GM10266 (cell line): Measurements from ENCODE around the gene MICAL2.

Source experiments
- DNase-seq: peaks from one replicate; pipeline ENCODE4 v3.0.0; 2012; ENCODE audit errors: extremely low spot score
- TF ChIP-seq, protein P1 (sequence below): IDR thresholded peaks from 2 replicates; pipeline ENCODE4 v1.5.1; 2012; ENCODE audit warnings: mild to moderate bottlenecking, low read depth; ENCODE audit not compliant: control insufficient read depth, insufficient read depth; ENCODE audit errors: missing control alignments

MICAL2 gene

DNA sequence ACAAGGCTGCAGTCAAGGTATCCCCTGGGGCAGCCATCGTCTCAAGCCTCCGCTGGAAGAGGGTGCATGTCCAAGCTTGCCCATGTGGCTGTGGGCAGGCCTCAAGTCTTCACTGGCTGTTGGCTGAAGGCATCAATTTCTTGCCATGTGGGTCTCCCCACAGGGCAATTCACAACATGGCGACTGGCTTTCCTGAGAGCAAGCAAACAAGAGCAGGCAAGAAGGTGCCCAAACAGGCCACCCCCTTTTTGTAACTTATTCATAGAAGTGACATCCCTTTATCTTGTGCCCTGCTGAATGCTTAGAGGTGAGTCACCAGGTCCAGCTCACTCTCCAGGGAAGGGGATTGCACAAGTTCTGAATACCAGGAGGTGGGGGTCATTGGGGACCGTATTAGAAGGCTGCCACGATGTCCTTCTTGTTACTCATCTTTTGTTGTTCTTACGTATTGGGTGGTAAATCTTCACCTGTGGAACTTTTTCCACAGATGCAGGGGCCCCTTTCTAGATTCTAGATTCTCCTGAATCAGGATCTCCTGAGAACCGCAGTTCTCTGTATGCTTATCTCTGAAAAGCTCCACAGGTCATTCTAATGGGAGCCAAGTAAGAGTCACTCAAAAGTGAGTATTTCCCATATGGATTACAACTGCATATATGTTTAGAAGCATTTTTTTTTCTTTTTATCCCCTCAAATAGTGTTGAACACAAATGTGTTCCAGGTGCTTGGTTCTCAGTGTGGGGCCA, 44.2 kb upstream of the MICAL2 start:
- TF ChIP-seq, protein P1, sequence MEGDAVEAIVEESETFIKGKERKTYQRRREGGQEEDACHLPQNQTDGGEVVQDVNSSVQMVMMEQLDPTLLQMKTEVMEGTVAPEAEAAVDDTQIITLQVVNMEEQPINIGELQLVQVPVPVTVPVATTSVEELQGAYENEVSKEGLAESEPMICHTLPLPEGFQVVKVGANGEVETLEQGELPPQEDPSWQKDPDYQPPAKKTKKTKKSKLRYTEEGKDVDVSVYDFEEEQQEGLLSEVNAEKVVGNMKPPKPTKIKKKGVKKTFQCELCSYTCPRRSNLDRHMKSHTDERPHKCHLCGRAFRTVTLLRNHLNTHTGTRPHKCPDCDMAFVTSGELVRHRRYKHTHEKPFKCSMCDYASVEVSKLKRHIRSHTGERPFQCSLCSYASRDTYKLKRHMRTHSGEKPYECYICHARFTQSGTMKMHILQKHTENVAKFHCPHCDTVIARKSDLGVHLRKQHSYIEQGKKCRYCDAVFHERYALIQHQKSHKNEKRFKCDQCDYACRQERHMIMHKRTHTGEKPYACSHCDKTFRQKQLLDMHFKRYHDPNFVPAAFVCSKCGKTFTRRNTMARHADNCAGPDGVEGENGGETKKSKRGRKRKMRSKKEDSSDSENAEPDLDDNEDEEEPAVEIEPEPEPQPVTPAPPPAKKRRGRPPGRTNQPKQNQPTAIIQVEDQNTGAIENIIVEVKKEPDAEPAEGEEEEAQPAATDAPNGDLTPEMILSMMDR = no peak
- no peak for DNase-seq

DNA sequence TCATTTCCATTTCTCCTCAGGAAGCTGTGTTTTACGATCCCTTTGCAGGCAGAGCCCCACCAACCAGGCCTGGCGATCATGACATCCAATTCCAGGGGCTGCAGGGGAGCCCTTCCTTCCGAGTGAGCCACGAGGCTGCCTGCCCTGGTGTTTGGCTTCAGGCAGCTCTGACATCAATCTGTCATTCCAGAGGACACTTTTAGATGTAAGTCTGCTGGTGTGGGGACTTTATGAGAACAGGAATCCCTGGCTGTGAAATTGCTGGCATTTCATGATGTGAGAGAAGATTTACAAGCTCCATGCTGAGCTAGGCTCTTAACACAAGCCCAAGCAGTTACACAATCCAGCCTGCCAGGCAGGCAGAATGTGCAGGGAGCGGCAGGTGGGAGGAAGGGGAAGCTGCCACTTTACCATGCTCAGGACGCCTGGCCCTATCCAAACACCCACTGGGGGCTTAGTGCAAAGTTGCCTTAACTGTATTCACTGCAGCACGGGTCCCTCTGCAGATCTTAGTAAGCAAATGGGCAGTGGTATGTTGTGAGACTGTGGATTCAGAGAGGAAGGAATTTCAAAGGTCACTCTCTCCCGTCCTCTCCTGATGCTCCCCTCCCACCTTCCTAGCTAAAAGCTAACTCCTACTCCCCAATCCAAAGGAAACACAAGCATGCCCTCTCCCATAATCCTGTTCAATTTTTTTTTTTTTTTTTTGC, 43.4 kb upstream of the MICAL2 start:
- TF ChIP-seq, protein P1 = no peak

DNA sequence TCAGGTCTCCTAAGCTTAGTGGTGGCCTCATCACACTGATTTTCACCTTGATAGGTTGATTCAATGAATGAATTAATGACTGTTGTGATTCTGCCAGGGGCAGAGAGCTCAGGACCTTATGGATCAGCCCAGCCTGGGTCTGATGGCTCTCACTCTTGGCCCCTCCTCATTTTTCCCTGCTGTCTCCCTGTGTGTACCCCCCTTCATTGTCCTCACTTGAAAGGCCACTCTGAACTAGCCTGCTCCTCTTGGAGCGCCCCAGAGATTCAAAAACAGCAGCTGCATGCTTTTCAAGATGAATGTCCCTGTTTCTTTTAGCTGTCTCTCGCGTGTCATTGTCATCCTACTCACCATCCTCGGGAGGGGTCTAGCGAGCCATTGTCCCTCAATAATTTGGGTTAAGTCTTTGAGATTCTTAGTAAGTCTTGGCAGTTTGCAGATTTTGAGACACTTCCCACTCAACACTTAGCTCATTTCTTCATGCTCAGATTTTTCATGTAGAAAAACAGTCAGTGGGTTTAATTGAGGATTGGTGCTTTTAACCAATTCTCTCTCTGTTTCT, 42.5 kb upstream of the MICAL2 start:
- TF ChIP-seq, protein P1 = no peak
- no peak for DNase-seq

More for the DNA sequence above, 43.4 kb upstream of the MICAL2 start:
- no peak for DNase-seq

DNA sequence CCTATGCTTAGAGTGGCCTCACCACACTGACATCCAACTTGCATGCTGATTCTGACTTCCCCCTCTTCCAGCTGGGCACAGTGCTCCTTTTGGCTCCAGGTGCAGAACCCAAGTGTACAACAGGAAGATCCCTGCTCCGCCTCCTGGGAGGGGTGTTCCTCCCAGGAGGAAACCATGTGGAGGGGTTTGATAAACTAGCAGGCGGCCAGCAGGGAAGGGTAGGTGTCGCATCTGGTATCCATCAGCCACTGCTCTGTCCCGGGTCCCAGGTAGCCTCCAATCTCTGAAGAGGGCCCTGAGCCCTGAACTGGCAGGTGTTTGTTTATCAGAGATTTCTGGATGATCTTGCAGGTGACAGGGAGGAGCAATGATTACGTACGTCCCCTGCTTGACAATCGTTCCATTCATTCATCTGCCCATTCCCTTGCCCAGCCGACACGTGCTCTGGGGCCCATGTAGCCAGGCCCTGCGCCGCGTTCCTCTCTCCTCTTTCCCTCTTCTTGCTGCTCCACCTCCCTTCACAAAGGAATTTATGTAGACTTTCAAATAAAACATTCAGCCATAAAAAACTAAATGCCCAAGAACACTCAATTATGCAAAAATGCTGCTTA, 41.2 kb upstream of the MICAL2 start:
- DNase-seq = no peak
- TF ChIP-seq, protein P1 = no peak

DNA sequence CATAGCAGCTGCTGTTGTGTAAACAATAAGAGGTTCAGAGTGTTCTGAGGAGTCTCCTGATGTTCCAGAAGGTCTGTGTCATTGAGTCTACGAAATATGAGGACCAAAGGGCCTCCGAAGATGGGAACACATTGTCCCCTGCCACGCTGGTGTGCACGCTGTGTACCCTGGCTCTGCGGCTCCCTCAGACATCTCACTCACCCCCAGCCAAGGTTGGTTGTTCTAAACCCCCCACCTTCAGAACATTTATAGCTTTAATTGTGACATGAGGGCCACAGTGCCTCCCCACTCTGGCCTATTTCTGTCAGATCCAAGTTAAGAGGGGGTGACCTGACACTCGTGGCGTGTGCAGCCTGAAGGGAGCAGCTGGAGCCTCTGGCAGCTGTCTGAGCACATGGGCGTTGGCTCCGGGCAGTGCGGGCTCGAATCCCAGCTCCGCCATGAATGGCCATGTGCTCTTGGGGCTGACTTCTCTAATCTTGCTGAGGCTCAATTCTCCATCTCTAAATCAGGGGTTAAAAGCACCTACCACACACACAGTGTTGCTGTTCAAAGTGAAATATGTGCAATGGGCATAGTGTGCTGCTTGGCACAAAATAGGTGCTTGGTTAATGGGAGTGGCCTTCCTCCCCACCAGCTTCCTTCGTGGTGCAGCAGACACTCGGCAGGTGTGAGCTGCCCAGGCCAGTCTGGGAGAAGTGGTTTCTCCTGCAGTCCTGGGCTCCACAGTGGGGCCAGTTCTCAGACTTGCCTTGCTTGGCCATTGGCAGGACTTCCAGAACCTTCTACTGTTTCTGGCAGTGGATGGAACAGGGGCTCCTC, 39.7 kb upstream of the MICAL2 start:
- TF ChIP-seq, protein P1 = no peak
- no peak for DNase-seq

DNA sequence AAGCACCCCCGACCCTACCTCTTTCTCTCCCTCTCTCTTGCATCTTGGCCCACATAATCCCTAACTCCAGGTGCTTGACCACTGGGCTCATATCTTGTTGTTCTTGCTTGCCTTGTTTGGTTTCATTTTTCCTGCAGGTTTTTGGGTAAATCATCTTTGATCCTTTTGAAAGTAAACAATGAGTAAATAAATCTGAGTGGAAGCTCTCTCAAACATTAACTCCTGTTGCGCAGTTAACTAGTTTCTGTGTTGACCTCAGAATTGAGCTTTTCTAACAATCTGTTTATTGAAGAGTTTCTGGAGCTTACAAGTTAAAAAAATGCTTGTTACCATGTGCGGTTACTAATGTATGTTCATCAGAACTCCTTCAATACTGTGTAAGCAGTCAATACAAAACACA, 38.8 kb upstream of the MICAL2 start:
- DNase-seq = no peak
- TF ChIP-seq, protein P1 = no peak
